ENCODE results near the gene FAM185A.
"Not testable (repeated sequence)": the region's sequence is repeated elsewhere in the genome, so short reads cannot be mapped to it uniquely, and the experiment has no call there.

The FAM185A gene

GRCh38 chr7:102780926-102781325 is 32.1 kb downstream of the FAM185A start:
- DNase-seq = not testable (repeated sequence)

DNA sequence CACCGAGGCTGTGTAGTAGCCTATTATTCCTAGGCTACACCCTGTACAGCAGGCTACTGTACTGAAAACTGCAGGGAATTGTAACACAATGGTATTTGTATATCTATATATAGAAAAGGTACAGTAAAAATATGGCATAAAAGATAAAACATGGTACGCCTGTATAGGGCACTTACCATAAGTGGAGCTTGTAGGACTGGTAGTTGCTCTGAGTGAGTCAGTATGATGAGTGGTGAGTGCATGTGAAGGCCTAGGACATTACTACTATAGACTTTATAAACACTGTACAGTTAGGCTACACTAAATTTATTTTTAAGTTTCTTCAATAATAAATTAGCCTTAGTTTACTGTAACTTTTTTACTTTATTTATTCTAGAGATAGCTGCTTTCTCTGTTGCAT is 40.0 kb downstream of the FAM185A start:
- DNase-seq = not testable (repeated sequence)

- DNase-seq = not testable (repeated sequence)
Observed at GRCh38 chr7:102790364-102791100, 41.7 kb downstream of the FAM185A start.

DNA sequence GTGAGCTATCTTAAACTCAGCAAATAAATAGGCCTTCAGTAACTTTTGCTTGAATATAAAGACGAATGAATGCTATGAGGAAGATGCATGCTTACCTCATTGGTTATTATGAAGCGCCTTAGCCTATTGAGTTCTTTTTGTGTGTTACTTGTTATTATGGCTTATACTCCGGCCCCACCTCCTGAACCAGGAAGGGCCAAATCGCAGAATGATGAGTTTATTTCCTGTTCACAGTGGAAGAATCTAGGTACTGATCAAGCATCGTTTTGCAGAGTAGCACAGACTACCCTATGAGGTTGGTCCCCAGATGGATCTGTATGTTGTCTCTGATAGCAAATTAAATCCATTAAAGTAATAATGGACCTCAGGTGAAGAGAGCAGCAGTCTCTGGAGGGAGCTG is 42.6 kb downstream of the FAM185A start:
- not testable (repeated sequence) for DNase-seq

GRCh38 chr7:102791831-102792230 is 43.0 kb downstream of the FAM185A start:
- not testable (repeated sequence) for DNase-seq

- DNase-seq = not testable (repeated sequence)
Observed at GRCh38 chr7:102794567-102794966, 45.8 kb downstream of the FAM185A start.

GRCh38 chr7:102795987-102796595 is 47.3 kb downstream of the FAM185A start:
- not testable (repeated sequence) for DNase-seq

DNA sequence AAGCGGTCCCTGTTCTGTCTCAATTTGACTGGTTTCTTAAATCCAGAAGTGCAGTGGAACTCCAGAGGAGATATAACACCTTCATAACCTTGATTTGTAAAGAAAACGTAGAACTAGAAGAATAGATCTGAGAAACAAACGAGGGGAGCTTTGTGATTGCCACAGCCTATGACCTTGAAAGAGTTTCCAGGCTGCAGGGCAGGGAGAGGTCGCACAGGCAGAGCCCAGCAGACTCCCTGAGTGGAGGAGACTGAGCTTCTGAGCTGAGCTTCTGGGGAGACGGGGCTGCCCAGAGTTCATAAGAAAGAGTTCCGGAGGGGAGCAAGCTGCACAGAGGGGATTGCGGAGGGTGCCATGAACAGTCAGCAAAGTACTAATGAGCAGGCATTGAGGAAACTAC is 57.8 kb downstream of the FAM185A start:
- no peak for DNase-seq

GRCh38 chr7:102810916-102811315 is 62.1 kb downstream of the FAM185A start:
- no peak for DNase-seq

DNA sequence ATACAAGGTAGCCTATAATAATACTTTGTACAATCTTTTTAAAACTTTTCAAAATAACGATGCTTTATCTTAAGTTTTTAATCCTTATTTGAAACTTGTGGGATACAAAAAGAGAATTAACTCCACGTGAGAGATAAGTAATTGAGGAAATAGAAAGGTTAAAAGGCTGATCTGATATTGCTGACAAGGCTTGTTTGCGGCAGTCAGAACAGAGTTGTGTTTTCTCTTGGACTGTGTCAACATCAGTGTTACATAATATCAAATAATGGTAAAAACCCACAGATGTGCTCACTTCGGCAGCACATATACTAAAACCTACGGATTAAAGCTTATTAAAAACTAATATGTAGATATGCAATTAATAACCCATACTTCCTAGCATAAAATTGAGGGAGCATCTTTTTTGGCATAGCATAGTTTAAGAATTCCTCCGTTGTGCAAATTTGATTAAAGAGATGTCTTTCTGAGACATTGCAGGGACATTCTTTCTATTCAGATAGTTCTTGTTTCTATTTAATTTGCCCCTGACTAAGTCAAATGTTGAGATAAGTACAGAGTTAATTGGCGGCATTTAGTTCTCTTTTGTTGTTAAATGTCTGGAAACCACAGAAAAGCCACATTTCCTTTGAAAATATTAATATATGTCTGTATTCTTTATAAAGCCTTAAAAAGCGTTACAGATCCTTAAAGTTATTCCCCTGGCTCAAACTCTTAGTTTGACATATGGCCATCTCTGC is 63.3 kb downstream of the FAM185A start:
- no peak for DNase-seq

- DNase-seq = no peak
Observed at GRCh38 chr7:102813191-102814024, 64.6 kb downstream of the FAM185A start.

GRCh38 chr7:102814025-102814471 is 65.2 kb downstream of the FAM185A start:
- DNase-seq = no peak

- DNase-seq = no peak
Observed at GRCh38 chr7:102817616-102818573, 69.1 kb downstream of the FAM185A start.

DNA sequence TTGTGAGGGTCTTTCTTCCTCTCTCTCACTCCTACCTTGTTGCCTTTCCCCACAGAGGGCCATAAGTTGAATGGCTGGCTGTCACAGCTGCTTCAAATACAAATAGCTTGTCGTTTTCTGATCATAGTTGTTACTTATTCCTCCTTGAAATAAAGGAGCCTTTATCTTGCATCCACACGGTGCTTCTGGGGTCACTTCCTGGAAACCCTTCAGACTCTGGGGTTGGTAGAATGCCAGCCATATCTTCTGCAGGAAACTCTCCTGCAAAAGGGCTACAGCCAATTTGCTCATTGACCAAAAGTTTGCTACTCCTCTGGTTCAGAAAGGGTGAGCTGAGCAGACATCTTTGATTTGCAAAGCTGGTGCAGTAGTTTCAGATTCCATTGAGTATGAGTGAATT is 70.4 kb downstream of the FAM185A start:
- DNase-seq = no peak

- DNase-seq = no peak
Observed at GRCh38 chr7:102821994-102822747, 73.4 kb downstream of the FAM185A start.

DNA sequence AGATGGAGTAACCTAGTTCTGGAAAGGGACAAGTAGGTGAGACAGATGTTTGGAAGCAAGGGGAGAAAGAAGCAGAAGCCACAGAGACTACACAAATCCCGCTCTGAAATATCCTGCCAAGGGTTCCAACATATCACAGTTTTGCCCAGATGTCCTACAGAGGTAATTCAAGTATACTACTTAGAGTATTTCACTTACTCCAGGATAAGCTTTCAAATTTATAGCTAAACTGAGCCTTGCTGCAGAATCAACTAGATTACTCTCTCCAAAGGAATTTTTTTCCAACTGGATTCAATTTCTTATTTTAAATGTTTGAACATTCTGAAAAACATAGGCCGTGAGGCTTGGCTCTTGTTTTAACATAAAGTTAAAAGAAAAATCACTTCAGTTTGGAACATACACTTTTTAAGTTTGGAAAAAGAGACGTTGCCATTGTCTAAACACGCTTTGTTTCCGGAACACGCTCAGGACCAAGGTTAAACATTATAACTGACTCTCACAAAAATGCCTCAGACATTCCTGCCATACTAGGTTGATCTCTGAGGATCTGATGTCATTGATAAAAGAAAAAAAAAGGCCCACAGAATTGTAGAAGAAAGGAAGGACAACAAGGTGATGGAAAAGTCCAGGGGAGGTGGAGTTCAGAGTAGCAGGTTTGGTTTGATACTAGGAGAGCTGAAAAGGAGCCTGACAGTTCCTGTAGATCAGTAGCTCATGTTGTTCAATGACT is 74.8 kb downstream of the FAM185A start:
- DNase-seq = no peak

- DNase-seq = no peak
Observed at GRCh38 chr7:102828286-102828685, 79.5 kb downstream of the FAM185A start.

DNA sequence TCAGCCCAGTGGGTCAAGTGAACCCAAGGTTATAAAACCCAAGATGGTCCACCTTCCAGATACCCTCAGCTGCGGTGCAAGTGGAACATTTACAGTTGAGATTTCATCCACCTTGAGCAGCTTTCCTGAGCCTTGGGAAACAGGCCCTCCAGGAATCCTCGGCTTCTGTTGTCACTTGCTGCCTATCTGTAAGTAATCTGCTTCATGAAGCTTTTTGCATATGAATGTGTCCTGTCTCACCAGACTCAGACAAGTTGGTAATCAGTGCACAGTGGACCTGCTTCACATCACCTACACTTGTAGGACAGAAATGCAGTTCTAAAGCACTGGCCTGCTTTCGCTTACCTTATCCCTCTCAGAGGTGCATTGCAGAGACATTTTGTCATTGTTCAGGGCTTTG is 80.3 kb downstream of the FAM185A start:
- no peak for DNase-seq

GRCh38 chr7:102830197-102830596 is 81.4 kb downstream of the FAM185A start:
- DNase-seq = no peak

GRCh38 chr7:102832674-102833073 is 83.9 kb downstream of the FAM185A start:
- no peak for DNase-seq
